CD4-positive, alpha-beta memory T cell (primary cell): Measurements from ENCODE around the gene TBC1D5. TPM values are rescaled to one million over a fixed set of nuclear protein-coding genes. Genes with fewer than 3 reads are reported as not detected.
A peak's percentile ranks its signal among the peaks of the same experiment; 100 is the strongest.

Source experiments
- CTCF ChIA-PET: fragments of 350-600 bp; sonication (Branson Sonifier 250); formaldehyde crosslinking; loops from one replicate; lab custom pipeline; 2021; ENCODE audit warnings: inconsistent platforms; ENCODE audit not compliant: partially characterized antibody; lab: Charles Lee
- POLR2A ChIA-PET: fragments of 350-600 bp; sonication (Branson Sonifier 250); formaldehyde crosslinking; loops from one replicate; lab custom pipeline; 2021; ENCODE audit not compliant: partially characterized antibody; lab: Charles Lee
- DNase-seq, 5 donors: peaks; one replicate each; pipeline versions ENCODE4 v3.0.0 to v3.0.0-alpha.2; 2020 to 2022; ENCODE audit warnings: mixed read lengths in 1 of 5
- H3K27ac ChIP-seq: one replicate; pipeline ENCODE4 v1.7.0; 2013; ENCODE audit warnings: low read depth, low read length
- H3K27me3 ChIP-seq: 2 replicates; pipeline ENCODE4 v1.7.0; 2013; ENCODE audit warnings: mild to moderate bottlenecking, low read length, moderate library complexity; ENCODE audit not compliant: insufficient read depth
- H3K36me3 ChIP-seq: 2 replicates; pipeline ENCODE4 v1.7.0; 2013; ENCODE audit warnings: mild to moderate bottlenecking, low read length, moderate library complexity; ENCODE audit not compliant: insufficient read depth
- H3K4me1 ChIP-seq: 2 replicates; pipeline ENCODE4 v1.7.0; 2013; ENCODE audit warnings: mild to moderate bottlenecking, low read length, moderate library complexity; ENCODE audit not compliant: insufficient read depth
- H3K4me3 ChIP-seq, 2 donors: one replicate each; pipeline ENCODE4 v1.7.0; 2013; ENCODE audit warnings: low read length in 2 of 2, mild to moderate bottlenecking in 1 of 2
- H3K9me3 ChIP-seq, 2 donors: one replicate each; pipeline ENCODE4 v1.7.0; 2013; ENCODE audit warnings: low read length in 2 of 2, control low read depth in 1 of 2; ENCODE audit not compliant: control insufficient read depth in 1 of 2
- H3K27ac Mint-ChIP-seq, 7 donors: one replicate each; pipeline ENCODE4 v1.8.0; 2020 to 2021; ENCODE audit warnings: mixed read lengths in 7 of 7, mild to moderate bottlenecking in 6 of 7, inconsistent platforms in 3 of 7, moderate library complexity in 3 of 7
- H3K27me3 Mint-ChIP-seq, 2 donors: one replicate each; pipeline ENCODE4 v1.8.0; 2020 to 2021; ENCODE audit warnings: mixed read lengths in 2 of 2
- H3K36me3 Mint-ChIP-seq, 2 donors: one replicate each; pipeline ENCODE4 v1.8.0; 2020 to 2021; ENCODE audit warnings: mixed read lengths in 2 of 2, inconsistent platforms in 1 of 2, mild to moderate bottlenecking in 1 of 2
- H3K4me1 Mint-ChIP-seq, 4 donors: one replicate each; pipeline ENCODE4 v1.8.0; 2020 to 2021; ENCODE audit warnings: mixed read lengths in 4 of 4, mild to moderate bottlenecking in 1 of 4
- H3K4me3 Mint-ChIP-seq, 8 donors: one replicate each; pipeline ENCODE4 v1.8.0; 2020 to 2021; ENCODE audit warnings: mixed read lengths in 8 of 8, mild to moderate bottlenecking in 7 of 8, moderate library complexity in 6 of 8, inconsistent platforms in 3 of 8
- H3K9me3 Mint-ChIP-seq, 8 donors: one replicate each; pipeline ENCODE4 v1.8.0; 2020 to 2021; ENCODE audit warnings: mixed read lengths in 8 of 8, mild to moderate bottlenecking in 5 of 8, inconsistent platforms in 3 of 8, moderate library complexity in 1 of 8
- intact Hi-C: fragments of 100-400 bp; cut with micrococcal nuclease; formaldehyde crosslinking; loops from one replicate; pipeline ENCODE4 v1.15.1; 2023
- polyA plus RNA-seq, 2 donors: library from polyadenylated mRNA; unstranded; fragments of 300-500 nt; fragmentation: Illumina TruSeq; gene quantifications; one replicate each; pipeline ENCODE4 v1.2.3, GENCODE V29; 2021
- total RNA-seq, 2 experiments: library from RNA; stranded (reverse); gene quantifications; one replicate each; pipeline ENCODE4 v1.2.3, GENCODE V29; 2021

The TBC1D5 gene
- total and polyA plus RNA-seq, 4 experiments from 2014 or later, result 21.2 to 52.2 (median 43.3) TPM

DNA sequence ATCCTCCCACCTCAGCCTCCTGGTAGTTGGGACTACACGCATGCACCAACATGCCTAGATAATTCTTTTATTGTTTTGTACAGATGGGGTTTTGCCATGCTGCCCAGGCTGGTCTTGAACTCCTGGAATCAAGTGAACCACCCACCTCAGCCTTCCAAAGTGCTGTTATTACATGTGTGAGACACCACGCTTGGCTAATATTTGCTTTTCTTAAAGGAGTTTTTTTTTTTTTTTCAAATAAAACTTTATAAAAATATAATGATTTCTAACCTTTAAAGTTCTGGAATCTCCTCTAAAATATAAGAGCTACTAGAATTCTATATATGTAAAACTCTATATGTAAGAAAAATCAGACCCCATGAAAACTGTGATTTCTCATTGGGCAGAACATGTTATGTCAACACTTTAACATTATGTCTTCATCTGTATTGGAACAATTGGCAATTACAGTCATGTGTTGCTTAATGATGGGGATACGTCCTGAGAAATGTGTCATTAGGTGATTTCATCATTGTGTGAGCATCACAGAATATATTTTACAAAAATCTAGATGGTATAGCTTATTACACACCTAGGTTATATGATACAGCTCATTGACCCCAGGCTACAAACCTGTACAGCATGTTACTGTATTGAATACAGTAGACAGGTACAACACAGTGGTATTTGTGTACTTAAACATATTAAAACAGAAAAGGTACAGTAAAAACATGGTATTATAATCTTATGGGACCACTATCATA lies 480.6 kb downstream of the TBC1D5 start:
- DNase-seq, result no peak
- H3K36me3 ChIP-seq, result no peaks in the 10 kb centered on the region
- no peaks in the 10 kb centered on the region for H3K27me3 ChIP-seq
- peaks cover 0 to 1% (median 0%) of the 10 kb centered on the region in 4 donors for H3K4me1 Mint-ChIP-seq
- no peaks in the 10 kb centered on the region for H3K9me3 ChIP-seq
- H3K4me3 Mint-ChIP-seq, result no peak overlapping the region
- H3K27me3 Mint-ChIP-seq, result no peaks in the 10 kb centered on the region
- no peak overlapping the region for H3K27ac ChIP-seq
- ChIA-PET POLR2A (no interaction called here), CTCF (interaction anchor here (0.9 to 1.6 kb wide), 5 partner anchors 11 to 579 kb away, joined by 3 to 6 read pairs (median 3); no protein-coding TSS in a partner anchor)
- H3K36me3 Mint-ChIP-seq, result no peaks in the 10 kb centered on the region
- H3K27ac Mint-ChIP-seq, result peak overlapping the region in 1 of 7 donors; percentile 20
- intact Hi-C loops, result no loop called here
- H3K4me1 ChIP-seq, result no peaks in the 10 kb centered on the region
- H3K4me3 ChIP-seq, result no peak overlapping the region
- H3K9me3 Mint-ChIP-seq, result no peaks in the 10 kb centered on the region

DNA sequence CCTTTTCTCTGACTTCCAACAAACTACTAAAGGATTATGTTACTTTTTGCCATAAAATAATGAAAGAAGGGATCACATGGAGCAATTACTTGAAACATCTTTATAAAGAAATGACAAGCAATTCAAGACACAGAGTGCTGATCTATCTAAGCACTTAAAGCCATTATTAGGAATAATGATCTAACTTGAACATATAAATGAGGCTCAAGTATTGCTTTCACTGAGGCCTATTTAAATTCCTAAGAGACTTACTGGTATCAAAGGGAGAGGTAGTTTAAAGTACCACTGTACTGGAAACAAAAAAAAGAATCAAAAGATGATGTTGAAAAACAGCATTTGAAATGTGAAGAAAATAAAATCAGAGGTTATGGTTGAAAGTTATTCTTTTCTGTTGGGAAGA lies 482.2 kb downstream of the TBC1D5 start:
- H3K36me3 ChIP-seq, result no peaks in the 10 kb centered on the region
- no peaks in the 10 kb centered on the region for H3K4me1 ChIP-seq
- POLR2A ChIA-PET, result no interaction called here
- Mint-ChIP-seq H3K27ac (peak overlapping the region in 2 of 7 donors; percentile 14 to 17), H3K4me1 (peaks cover 0 to 1% (median 0%) of the 10 kb centered on the region in 4 donors), H3K36me3 (no peaks in the 10 kb centered on the region), H3K9me3 (no peaks in the 10 kb centered on the region), H3K27me3 (no peaks in the 10 kb centered on the region), H3K4me3 (no peak overlapping the region)
- H3K4me3 ChIP-seq, result no peak overlapping the region
- DNase-seq, result no peak
- CTCF ChIA-PET, result interaction anchor here (0.7 to 1.5 kb wide), 8 partner anchors 9 to 581 kb away, joined by 3 to 15 read pairs (median 4); no protein-coding TSS in a partner anchor
- intact Hi-C loops, result no loop called here
- no peaks in the 10 kb centered on the region for H3K9me3 ChIP-seq
- no peaks in the 10 kb centered on the region for H3K27me3 ChIP-seq
- H3K27ac ChIP-seq, result no peak overlapping the region

DNA sequence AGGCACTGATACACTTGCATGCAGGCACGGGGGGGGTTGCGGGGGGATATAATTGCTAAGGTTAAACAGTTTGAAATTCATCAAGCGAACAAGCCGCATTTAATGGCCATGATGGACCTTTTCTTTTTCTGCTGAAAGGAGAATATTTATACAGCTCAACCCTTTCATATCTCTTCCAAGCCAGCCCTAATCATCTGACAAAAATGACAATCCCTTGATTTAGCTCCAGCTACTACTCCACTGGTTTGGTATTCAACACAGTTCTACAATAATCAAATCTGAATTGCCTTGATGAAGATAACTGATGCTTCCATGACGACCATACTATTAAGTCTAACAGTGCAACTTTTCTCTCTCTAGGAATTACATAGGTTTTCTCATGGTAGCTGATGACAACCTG lies 482.7 kb downstream of the TBC1D5 start:
- peak overlapping the region in 1 of 7 donors; percentile 17 for H3K27ac Mint-ChIP-seq
- ChIA-PET POLR2A (no interaction called here), CTCF (interaction anchor here (0.7 to 1.5 kb wide), 8 partner anchors 10 to 581 kb away, joined by 3 to 15 read pairs (median 4); no protein-coding TSS in a partner anchor)
- intact Hi-C loops, result loop anchor here (1.0 to 2.0 kb wide), 4 partner anchors 154 to 1499 kb away; no protein-coding TSS in a partner anchor
- H3K27ac ChIP-seq, result no peak overlapping the region
- H3K27me3 Mint-ChIP-seq, result no peaks in the 10 kb centered on the region
- H3K4me3 Mint-ChIP-seq, result no peak overlapping the region
- H3K4me1 ChIP-seq, result no peaks in the 10 kb centered on the region
- H3K27me3 ChIP-seq, result no peaks in the 10 kb centered on the region
- H3K4me3 ChIP-seq, result no peak overlapping the region
- peaks cover 0 to 1% (median 0%) of the 10 kb centered on the region in 4 donors for H3K4me1 Mint-ChIP-seq
- no peaks in the 10 kb centered on the region for H3K9me3 Mint-ChIP-seq
- no peak for DNase-seq
- no peaks in the 10 kb centered on the region for H3K9me3 ChIP-seq
- no peaks in the 10 kb centered on the region for H3K36me3 Mint-ChIP-seq
- no peaks in the 10 kb centered on the region for H3K36me3 ChIP-seq

DNA sequence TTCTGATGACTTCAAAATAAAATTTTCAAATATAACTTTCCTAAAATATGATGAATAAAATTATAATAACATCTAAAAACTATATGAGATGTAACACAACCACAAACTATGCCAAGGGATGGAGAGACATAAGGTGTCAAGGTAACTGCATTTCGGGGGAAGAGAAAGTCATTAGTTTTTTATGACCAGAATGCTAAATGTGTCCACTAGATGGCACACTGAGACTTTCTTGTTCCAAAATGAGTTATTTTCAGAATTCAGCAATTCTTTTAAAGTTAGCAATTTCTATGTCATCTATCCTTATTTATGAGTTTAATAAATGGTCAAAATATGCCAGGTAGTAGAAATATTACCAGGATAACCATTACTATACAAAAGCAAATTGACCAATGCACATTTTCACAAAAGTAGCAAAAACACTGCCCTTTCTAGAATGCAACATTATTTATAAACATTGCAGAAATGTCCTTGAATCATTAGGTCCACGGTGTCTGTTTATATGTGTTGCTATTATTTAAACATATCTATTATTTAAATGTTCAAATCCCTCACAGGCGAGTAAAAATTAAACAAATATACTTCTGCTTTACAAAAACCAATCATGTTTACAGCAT lies 483.5 kb downstream of the TBC1D5 start:
- POLR2A ChIA-PET, result no interaction called here
- Mint-ChIP-seq H3K27me3 (no peaks in the 10 kb centered on the region), H3K4me3 (no peak overlapping the region), H3K36me3 (no peaks in the 10 kb centered on the region), H3K9me3 (no peaks in the 10 kb centered on the region), H3K27ac (no peak overlapping the region), H3K4me1 (peaks cover 0 to 1% (median 0%) of the 10 kb centered on the region in 4 donors)
- intact Hi-C loops, result loop anchor here (1.0 to 2.0 kb wide), 5 partner anchors 154 to 1500 kb away; no protein-coding TSS in a partner anchor
- Histone ChIP-seq H3K27me3 (no peaks in the 10 kb centered on the region), H3K9me3 (no peaks in the 10 kb centered on the region), H3K27ac (no peak overlapping the region), H3K4me1 (no peaks in the 10 kb centered on the region), H3K36me3 (no peaks in the 10 kb centered on the region), H3K4me3 (no peak overlapping the region)
- peak in 4 of 5 donors; percentile 31 to 45 (median 39) for DNase-seq
- CTCF ChIA-PET, result interaction anchor here (0.6 to 1.9 kb wide), 7 partner anchors 20 to 582 kb away, joined by 3 to 15 read pairs (median 4); no protein-coding TSS in a partner anchor

DNA sequence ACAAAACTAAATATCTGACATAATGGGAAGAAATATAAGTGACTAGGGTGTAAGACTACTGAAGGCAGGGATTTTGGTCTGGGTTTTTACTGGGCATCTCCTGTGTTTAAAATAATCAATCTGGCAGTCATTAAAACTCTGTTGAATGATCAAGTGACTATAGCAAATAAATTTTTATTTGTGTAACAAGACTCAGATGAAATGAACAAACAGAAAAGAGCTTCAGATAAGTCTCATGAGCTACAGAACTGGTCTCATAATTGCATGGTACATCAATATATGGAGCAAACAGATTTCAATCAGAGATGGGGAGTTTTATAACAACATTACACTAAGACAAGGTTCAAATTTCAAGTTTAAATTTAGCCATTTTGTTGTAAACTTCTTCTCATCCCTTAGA lies 485.2 kb downstream of the TBC1D5 start:
- POLR2A ChIA-PET, result no interaction called here
- DNase-seq, result no peak
- H3K27ac ChIP-seq, result no peak overlapping the region
- Mint-ChIP-seq H3K9me3 (no peaks in the 10 kb centered on the region), H3K27ac (no peak overlapping the region), H3K4me3 (no peak overlapping the region), H3K36me3 (no peaks in the 10 kb centered on the region), H3K27me3 (no peaks in the 10 kb centered on the region), H3K4me1 (peaks cover 0 to 1% (median 0%) of the 10 kb centered on the region in 4 donors)
- no peaks in the 10 kb centered on the region for H3K9me3 ChIP-seq
- CTCF ChIA-PET, result interaction anchor here (1.2 to 2.8 kb wide), 3 partner anchors 156 to 585 kb away, joined by 5 to 19 read pairs (median 9); no protein-coding TSS in a partner anchor
- H3K4me3 ChIP-seq, result no peak overlapping the region
- no peaks in the 10 kb centered on the region for H3K4me1 ChIP-seq
- no peaks in the 10 kb centered on the region for H3K36me3 ChIP-seq
- intact Hi-C loops, result no loop called here
- H3K27me3 ChIP-seq, result no peaks in the 10 kb centered on the region

DNA sequence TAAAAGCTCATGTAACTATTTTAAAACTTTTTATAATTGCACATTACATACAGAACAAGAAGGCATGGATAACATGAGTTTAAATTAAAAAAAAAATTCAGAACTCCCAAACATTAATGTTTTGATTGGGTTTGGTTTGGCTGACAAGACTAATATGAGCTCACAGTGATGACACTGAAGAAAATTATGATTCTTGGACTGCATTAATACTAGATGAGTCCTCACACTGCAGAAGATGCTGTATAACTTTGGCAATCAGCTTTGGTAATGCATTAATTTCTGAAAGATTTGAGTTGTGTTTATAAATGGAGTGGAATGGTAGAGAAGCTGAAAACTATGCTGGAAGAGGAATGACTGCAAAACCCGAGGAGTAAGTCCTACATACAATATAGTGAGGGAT lies 498.8 kb downstream of the TBC1D5 start:
- Histone ChIP-seq H3K9me3 (no peaks in the 10 kb centered on the region), H3K4me1 (no peaks in the 10 kb centered on the region), H3K36me3 (no peaks in the 10 kb centered on the region), H3K27me3 (no peaks in the 10 kb centered on the region), H3K27ac (no peak overlapping the region), H3K4me3 (no peak overlapping the region)
- Mint-ChIP-seq H3K4me3 (no peak overlapping the region), H3K27ac (no peak overlapping the region), H3K4me1 (no peaks in the 10 kb centered on the region), H3K9me3 (no peaks in the 10 kb centered on the region), H3K27me3 (no peaks in the 10 kb centered on the region), H3K36me3 (no peaks in the 10 kb centered on the region)
- POLR2A ChIA-PET, result no interaction called here
- no peak for DNase-seq
- intact Hi-C loops, result no loop called here
- CTCF ChIA-PET, result interaction anchor here (1.2 kb wide), 1 partner anchor 12 kb away, joined by 4 read pairs; no protein-coding TSS in a partner anchor

DNA sequence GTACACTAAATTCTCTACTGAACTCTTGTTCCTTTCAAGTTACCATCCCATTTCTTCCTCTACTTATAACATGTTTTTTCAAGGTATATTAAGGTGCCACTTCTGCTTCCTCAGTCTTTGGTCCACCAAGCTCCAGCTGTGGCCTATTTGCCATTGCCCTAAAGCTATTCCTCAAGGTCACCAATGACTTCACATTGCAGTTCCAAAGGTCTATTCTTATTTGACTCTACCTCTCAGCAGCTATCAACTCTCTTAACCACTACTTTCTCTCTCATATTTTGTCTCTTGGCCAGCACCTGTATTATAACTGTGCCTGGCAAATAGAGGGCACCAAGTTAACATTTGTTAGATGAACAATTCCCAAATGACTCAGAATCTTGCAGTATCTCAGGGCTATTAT lies 503.0 kb downstream of the TBC1D5 start:
- no peaks in the 10 kb centered on the region for H3K27me3 Mint-ChIP-seq
- POLR2A ChIA-PET, result no interaction called here
- no peak overlapping the region for H3K4me3 Mint-ChIP-seq
- Histone ChIP-seq H3K27ac (no peak overlapping the region), H3K27me3 (no peaks in the 10 kb centered on the region), H3K4me1 (peaks cover 6% of the 10 kb centered on the region), H3K9me3 (no peaks in the 10 kb centered on the region), H3K36me3 (no peaks in the 10 kb centered on the region), H3K4me3 (no peak overlapping the region)
- H3K36me3 Mint-ChIP-seq, result no peaks in the 10 kb centered on the region
- intact Hi-C loops, result no loop called here
- no peak for DNase-seq
- peaks cover 9 to 17% (median 15%) of the 10 kb centered on the region in 4 donors for H3K4me1 Mint-ChIP-seq
- CTCF ChIA-PET, result interaction anchor here (1.3 to 1.5 kb wide), 4 partner anchors 9 to 639 kb away, joined by 3 to 6 read pairs (median 4); no protein-coding TSS in a partner anchor
- H3K27ac Mint-ChIP-seq, result peak overlapping the region in 2 of 7 donors; percentile 23 to 47
- no peaks in the 10 kb centered on the region for H3K9me3 Mint-ChIP-seq
